T-cell (primary cell): ENCODE data around the gene ZPBP. TPM values are rescaled to one million over a fixed set of nuclear protein-coding genes. Genes with fewer than 3 reads are reported as not detected.

Experiments used
- ATAC-seq, 4 experiments: fragments of 200-7000 bp in 3 of 4; fragments of 150-1000 bp in 1 of 4; cut with Tn5 transposase; replicated peaks in 1 of 4; 1 replicate in 3 of 4; 2 replicates in 1 of 4; pipeline ENCODE4 v1.10.0; 2021; ENCODE audit warnings: moderate library complexity in 3 of 4, mild to moderate bottlenecking in 2 of 4, moderate number of reproducible peaks in 1 of 4
- CTCF ChIA-PET, 2 donors: fragments of 300-600 bp; sonication (Branson Sonifier 250); formaldehyde crosslinking; loops; one replicate each; lab custom pipeline; 2022; ENCODE audit warnings: antibody characterized with exemption in 2 of 2; lab: Charles Lee
- POLR2A ChIA-PET, 2 donors: fragments of 300-600 bp; sonication (Branson Sonifier 250); formaldehyde crosslinking; loops; one replicate each; lab custom pipeline; 2022; ENCODE audit warnings: antibody characterized with exemption in 2 of 2; lab: Charles Lee
- DNase-seq, 35 experiments: peaks; one replicate each; pipeline versions ENCODE4 v3.0.0 to v3.0.0-alpha.2; 2013 to 2023
- H3K27ac ChIP-seq: one replicate; pipeline ENCODE4 v1.5.1; 2013; ENCODE audit warnings: low read length
- H3K27me3 ChIP-seq, 2 experiments: replicated peaks in 1 of 2; 1 replicate in 1 of 2; 2 replicates in 1 of 2; pipeline versions ENCODE4 v1.6.1 to v1.7.0; 2013; ENCODE audit warnings: low read length in 1 of 2, mixed read lengths in 1 of 2; ENCODE audit not compliant: control insufficient read depth in 2 of 2, insufficient read depth in 2 of 2; ENCODE audit errors: extremely low read depth in 1 of 2
- H3K36me3 ChIP-seq, 2 donors: 1 replicate in 1 of 2; 2 replicates in 1 of 2; pipeline versions ENCODE4 v1.6.1 to v1.7.0; 2013; ENCODE audit warnings: low read length in 1 of 2; ENCODE audit not compliant: control insufficient read depth in 2 of 2, insufficient read depth in 1 of 2; ENCODE audit errors: extremely low read depth in 1 of 2
- H3K4me1 ChIP-seq, 2 experiments: 1 replicate in 1 of 2; 2 replicates in 1 of 2; pipeline versions ENCODE4 v1.6.1 to v1.7.0; 2013; ENCODE audit warnings: low read length in 2 of 2, mixed read lengths in 1 of 2; ENCODE audit not compliant: insufficient read depth in 2 of 2, control insufficient read depth in 1 of 2; ENCODE audit errors: extremely low read depth in 1 of 2
- H3K4me3 ChIP-seq, 2 donors: 1 replicate in 1 of 2; 2 replicates in 1 of 2; pipeline versions ENCODE4 v1.5.1 to v1.7.0; 2013; ENCODE audit warnings: mild to moderate bottlenecking in 2 of 2, low read length in 1 of 2, moderate library complexity in 1 of 2; ENCODE audit not compliant: control insufficient read depth in 1 of 2; ENCODE audit errors: extremely low read depth in 1 of 2
- H3K9me3 ChIP-seq: 2 replicates; pipeline ENCODE4 v1.7.0; 2013
- H3K27ac Mint-ChIP-seq, 2 donors: one replicate each; pipeline ENCODE4 v1.8.0; 2020 to 2021; ENCODE audit warnings: mild to moderate bottlenecking in 2 of 2, mixed read lengths in 2 of 2
- H3K27me3 Mint-ChIP-seq, 2 donors: one replicate each; pipeline ENCODE4 v1.8.0; 2021 to 2022; ENCODE audit warnings: mixed read lengths in 2 of 2
- H3K36me3 Mint-ChIP-seq: one replicate; pipeline ENCODE4 v1.8.0; 2021; ENCODE audit warnings: mixed read lengths
- H3K4me1 Mint-ChIP-seq, 3 donors: one replicate each; pipeline ENCODE4 v1.8.0; 2020 to 2022; ENCODE audit warnings: mixed read lengths in 3 of 3, mild to moderate bottlenecking in 1 of 3
- H3K4me3 Mint-ChIP-seq, 3 donors: one replicate each; pipeline ENCODE4 v1.8.0; 2020 to 2022; ENCODE audit warnings: mild to moderate bottlenecking in 3 of 3, mixed read lengths in 3 of 3, moderate library complexity in 3 of 3
- H3K9me3 Mint-ChIP-seq, 3 donors: one replicate each; pipeline ENCODE4 v1.8.0; 2020 to 2022; ENCODE audit warnings: mixed read lengths in 3 of 3
- WGBS: methylation state at CpG from one replicate; pipeline ENCODE4 v1.1.5; 2013; ENCODE audit warnings: missing lambda C conversion rate; ENCODE audit not compliant: insufficient coverage; 5-methylcytosine and 5-hydroxymethylcytosine counted together
- total RNA-seq, 35 experiments: library from RNA in 6 of 35; stranded (reverse) in 6 of 35; fragments of 120-200 nt in 1 of 35; gene quantifications; one replicate each; pipeline versions ENCODE4 v1.2.1 to v1.2.4 and lab custom pipeline; 2013 to 2026

Gene ZPBP
- total RNA-seq, 5 donors from 2014 or later (not counting 1 experiment from before 2014, with no cell fraction given): 0.46 TPM; not detected in 4

DNA sequence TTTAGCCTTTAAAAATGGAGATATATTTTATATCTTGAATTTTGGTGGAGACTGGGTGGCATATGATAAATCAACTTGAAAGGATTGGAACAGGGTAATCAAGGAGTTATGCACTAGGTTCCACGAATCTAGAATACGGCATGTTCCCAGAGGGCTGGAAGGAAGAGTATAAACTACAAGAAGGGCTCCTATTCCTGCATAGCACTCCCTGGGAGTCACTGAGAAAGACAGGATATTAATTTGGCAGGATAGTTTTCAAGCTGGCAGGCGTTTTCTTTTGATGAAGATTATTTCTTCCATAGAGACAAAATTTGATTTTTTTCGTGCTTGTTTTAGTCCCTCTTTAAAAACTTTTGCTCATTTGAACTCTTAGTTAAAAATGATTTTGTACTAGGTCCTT is 199.9 kb downstream of the ZPBP start:
- Histone ChIP-seq H3K9me3 (no peaks in the 10 kb centered on the region), H3K4me1 (no peaks in the 10 kb centered on the region), H3K36me3 (no peaks in the 10 kb centered on the region), H3K27ac (no peak overlapping the region), H3K4me3 (no peak overlapping the region), H3K27me3 (peaks cover 0 to 6% of the 10 kb centered on the region in 2 experiments)
- Mint-ChIP-seq H3K9me3 (peaks cover 0 to 5% (median 2%) of the 10 kb centered on the region in 3 donors), H3K4me1 (no peaks in the 10 kb centered on the region), H3K4me3 (no peak overlapping the region), H3K27me3 (peaks cover 9 to 21% of the 10 kb centered on the region in 2 donors), H3K27ac (no peak overlapping the region), H3K36me3 (no peaks in the 10 kb centered on the region)
- ATAC-seq: no peak
- no peak for DNase-seq
- ChIA-PET POLR2A (no interaction called here), CTCF (no interaction called here)
- WGBS: no CpG with 5 or more reads among the region's 4 CpGs

DNA sequence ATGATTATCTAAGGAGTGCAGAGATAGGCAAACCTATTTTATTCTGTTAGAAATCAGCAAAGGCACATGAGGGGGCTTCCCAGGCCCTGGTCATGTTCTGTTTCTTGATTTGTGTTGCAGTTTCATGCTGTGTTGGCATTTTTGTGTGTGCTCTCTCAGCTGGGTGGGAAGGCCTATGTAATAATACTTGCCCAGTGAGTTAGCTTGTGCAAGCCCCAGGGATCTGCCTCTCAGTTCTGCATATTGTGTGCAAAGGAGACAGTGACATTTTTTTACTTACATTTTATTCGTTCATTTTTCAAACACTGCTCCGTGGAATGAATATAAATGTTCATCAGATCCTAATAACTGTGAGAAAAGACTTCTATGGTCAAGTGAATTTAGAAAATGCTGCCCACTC is 200.6 kb downstream of the ZPBP start:
- ChIA-PET CTCF (no interaction called here), POLR2A (no interaction called here)
- DNase-seq (no peak), ATAC-seq (no peak)
- H3K9me3 ChIP-seq: no peaks in the 10 kb centered on the region
- WGBS: no CpG with 5 or more reads among the region's 2 CpGs
- no peak overlapping the region for H3K27ac Mint-ChIP-seq
- H3K9me3 Mint-ChIP-seq: peaks cover 0 to 5% (median 2%) of the 10 kb centered on the region in 3 donors
- no peak overlapping the region for H3K27ac ChIP-seq
- H3K4me3 Mint-ChIP-seq: no peak overlapping the region
- no peaks in the 10 kb centered on the region for H3K36me3 ChIP-seq
- H3K4me3 ChIP-seq: no peak overlapping the region
- H3K36me3 Mint-ChIP-seq: no peaks in the 10 kb centered on the region
- H3K4me1 Mint-ChIP-seq: no peaks in the 10 kb centered on the region
- no peaks in the 10 kb centered on the region for H3K4me1 ChIP-seq
- peaks cover 9 to 16% of the 10 kb centered on the region in 2 donors for H3K27me3 Mint-ChIP-seq
- peaks cover 0 to 6% of the 10 kb centered on the region in 2 experiments for H3K27me3 ChIP-seq

Other genes starting within 250 kb of the ZPBP start
- gene IKZF1, start 211.5 kb upstream of the ZPBP start, total RNA-seq: 100 to 1,000 TPM; 429 to 525 (median 494) TPM